Measurements from ENCODE around the gene FZR1.

Gene FZR1

GRCh38 chr19:3480383-3481091 lies 25.6 kb upstream of the FZR1 start, which contains the start of gene SMIM24:
TSS of gene SMIM24 (minus strand) at chr19:3480525. CDS start at chr19:3480463, 62 bp downstream.
- Histone ChIP-seq H2BK5ac (ENCODE audit: low read length) (no peak within 1 kb of the TSS), H2BK120ac (ENCODE audit: low read depth, low read length) (no peak within 1 kb of the TSS), H3K9ac (ENCODE audit: low read length) (no peak within 1 kb of the TSS), H3K18ac (ENCODE audit: low read length) (no peak within 1 kb of the TSS), H4K8ac (ENCODE audit: low read depth, low read length) (no peak within 1 kb of the TSS), H2BK15ac (replicated peaks; ENCODE audit: low read depth) (no peak within 1 kb of the TSS), H3K4me3 (ENCODE audit: low read length) (no peak within 1 kb of the TSS), H3K56ac (ENCODE audit: low read length) (peak within 1 kb of the TSS; percentile 3), H3K79me1 (ENCODE audit: low read length) (no peaks in the 10 kb centered on the region), H4K5ac (ENCODE audit: low read length) (no peak within 1 kb of the TSS), H2AK5ac (ENCODE audit: low read length) (no peak within 1 kb of the TSS), H3K36me3 (ENCODE audit: control insufficient read depth, insufficient read depth, low read length) (no peaks in the 10 kb centered on the region), H3K4me1 (ENCODE audit: control insufficient read depth, low read depth, low read length) (peaks cover 2% of the 10 kb centered on the region), H3K4ac (ENCODE audit: low read depth, low read length) (no peak within 1 kb of the TSS), H3K27me3 (ENCODE audit: insufficient read depth, low read length, poor library complexity) (no peaks in the 10 kb centered on the region), H3K27ac (ENCODE audit: low read depth, low read length) (no peak within 1 kb of the TSS), H3K79me2 (ENCODE audit: control insufficient read depth, insufficient read depth, low read length) (no peaks in the 10 kb centered on the region), H3K4me2 (ENCODE audit: low read length) (no peak within 1 kb of the TSS), H3K23ac (ENCODE audit: low read length) (peak within 1 kb of the TSS; percentile 1)
- WGBS (ENCODE audit: extremely low coverage, insufficient coverage, low lambda C conversion rate), result no CpG with 5 or more reads among the region's 27 CpGs
- no peak for DNase-seq

- H4K5ac ChIP-seq (ENCODE audit: low read length), result no peak overlapping the region
- H3K18ac ChIP-seq (ENCODE audit: low read length), result no peak overlapping the region
- no peaks in the 10 kb centered on the region for H3K79me1 ChIP-seq (ENCODE audit: low read length)
- no peak overlapping the region for H2BK120ac ChIP-seq (ENCODE audit: low read depth, low read length)
- no peak overlapping the region for H3K9ac ChIP-seq (ENCODE audit: low read length)
- no peaks in the 10 kb centered on the region for H3K27me3 ChIP-seq (ENCODE audit: insufficient read depth, low read length, poor library complexity)
- no peak overlapping the region for H3K4me3 ChIP-seq (ENCODE audit: low read length)
- no peak overlapping the region for H3K4me2 ChIP-seq (ENCODE audit: low read length)
- H3K27ac ChIP-seq (ENCODE audit: low read depth, low read length), result no peak overlapping the region
- no peaks in the 10 kb centered on the region for H3K36me3 ChIP-seq (ENCODE audit: control insufficient read depth, insufficient read depth, low read length)
- no peak overlapping the region for H3K4ac ChIP-seq (ENCODE audit: low read depth, low read length)
- peak; percentile 51 for DNase-seq
- WGBS (ENCODE audit: extremely low coverage, insufficient coverage, low lambda C conversion rate), result no CpG with 5 or more reads among the region's 38 CpGs
- no peak overlapping the region for H2BK5ac ChIP-seq (ENCODE audit: low read length)
- H3K56ac ChIP-seq (ENCODE audit: low read length), result peak overlapping the region; percentile 34
- no peak overlapping the region for H4K8ac ChIP-seq (ENCODE audit: low read depth, low read length)
- H2BK15ac ChIP-seq (replicated peaks; ENCODE audit: low read depth), result no peak overlapping the region
- peak overlapping the region; percentile 1 for H3K23ac ChIP-seq (ENCODE audit: low read length)
- no peak overlapping the region for H2AK5ac ChIP-seq (ENCODE audit: low read length)
- H3K79me2 ChIP-seq (ENCODE audit: control insufficient read depth, insufficient read depth, low read length), result no peaks in the 10 kb centered on the region
- H3K4me1 ChIP-seq (ENCODE audit: control insufficient read depth, low read depth, low read length), result peaks cover 2% of the 10 kb centered on the region
Observed at GRCh38 chr19:3481241-3482090, 24.6 kb upstream of the FZR1 start.

- no peak overlapping the region for H2BK120ac ChIP-seq (ENCODE audit: low read depth, low read length)
- H2AK5ac ChIP-seq (ENCODE audit: low read length), result no peak overlapping the region
- H3K9ac ChIP-seq (ENCODE audit: low read length), result no peak overlapping the region
- peak overlapping the region; percentile 42 for H3K56ac ChIP-seq (ENCODE audit: low read length)
- H2BK5ac ChIP-seq (ENCODE audit: low read length), result no peak overlapping the region
- H4K5ac ChIP-seq (ENCODE audit: low read length), result no peak overlapping the region
- WGBS (ENCODE audit: extremely low coverage, insufficient coverage, low lambda C conversion rate), result no CpG with 5 or more reads among the region's 49 CpGs
- H4K8ac ChIP-seq (ENCODE audit: low read depth, low read length), result no peak overlapping the region
- no peak overlapping the region for H3K23ac ChIP-seq (ENCODE audit: low read length)
- DNase-seq, result no peak
- peak overlapping the region; percentile 14 for H3K27ac ChIP-seq (ENCODE audit: low read depth, low read length)
- H3K4me2 ChIP-seq (ENCODE audit: low read length), result no peak overlapping the region
- H3K27me3 ChIP-seq (ENCODE audit: insufficient read depth, low read length, poor library complexity), result no peaks in the 10 kb centered on the region
- H3K4me1 ChIP-seq (ENCODE audit: control insufficient read depth, low read depth, low read length), result peaks cover 2% of the 10 kb centered on the region
- no peak overlapping the region for H3K4me3 ChIP-seq (ENCODE audit: low read length)
- no peaks in the 10 kb centered on the region for H3K36me3 ChIP-seq (ENCODE audit: control insufficient read depth, insufficient read depth, low read length)
- peak overlapping the region; percentile 10 for H3K4ac ChIP-seq (ENCODE audit: low read depth, low read length)
- no peaks in the 10 kb centered on the region for H3K79me2 ChIP-seq (ENCODE audit: control insufficient read depth, insufficient read depth, low read length)
- H2BK15ac ChIP-seq (replicated peaks; ENCODE audit: low read depth), result no peak overlapping the region
- no peaks in the 10 kb centered on the region for H3K79me1 ChIP-seq (ENCODE audit: low read length)
- H3K18ac ChIP-seq (ENCODE audit: low read length), result no peak overlapping the region
Observed at GRCh38 chr19:3482507-3483225, 23.4 kb upstream of the FZR1 start.

GRCh38 chr19:3483226-3483628 lies 22.9 kb upstream of the FZR1 start, which contains the start of gene SMIM44:
TSS of gene SMIM44 (minus strand) at chr19:3483441. CDS start at chr19:3483403, 38 bp downstream.
- H3K36me3 ChIP-seq (ENCODE audit: control insufficient read depth, insufficient read depth, low read length), result no peaks in the 10 kb centered on the region
- H2BK120ac ChIP-seq (ENCODE audit: low read depth, low read length), result no peak within 1 kb of the TSS
- no peak within 1 kb of the TSS for H4K8ac ChIP-seq (ENCODE audit: low read depth, low read length)
- no peak within 1 kb of the TSS for H3K9ac ChIP-seq (ENCODE audit: low read length)
- WGBS (ENCODE audit: extremely low coverage, insufficient coverage, low lambda C conversion rate), result no CpG with 5 or more reads among the region's 33 CpGs
- H3K79me2 ChIP-seq (ENCODE audit: control insufficient read depth, insufficient read depth, low read length), result no peaks in the 10 kb centered on the region
- H3K4ac ChIP-seq (ENCODE audit: low read depth, low read length), result peak within 1 kb of the TSS; percentile 10
- H3K56ac ChIP-seq (ENCODE audit: low read length), result peak within 1 kb of the TSS; percentile 42
- peak within 1 kb of the TSS; percentile 14 for H3K27ac ChIP-seq (ENCODE audit: low read depth, low read length)
- H2BK5ac ChIP-seq (ENCODE audit: low read length), result no peak within 1 kb of the TSS
- no peak within 1 kb of the TSS for H4K5ac ChIP-seq (ENCODE audit: low read length)
- no peak for DNase-seq
- H3K79me1 ChIP-seq (ENCODE audit: low read length), result no peaks in the 10 kb centered on the region
- no peak within 1 kb of the TSS for H2AK5ac ChIP-seq (ENCODE audit: low read length)
- no peaks in the 10 kb centered on the region for H3K27me3 ChIP-seq (ENCODE audit: insufficient read depth, low read length, poor library complexity)
- H3K4me2 ChIP-seq (ENCODE audit: low read length), result no peak within 1 kb of the TSS
- peaks cover 2% of the 10 kb centered on the region for H3K4me1 ChIP-seq (ENCODE audit: control insufficient read depth, low read depth, low read length)
- no peak within 1 kb of the TSS for H3K18ac ChIP-seq (ENCODE audit: low read length)
- no peak within 1 kb of the TSS for H2BK15ac ChIP-seq (replicated peaks; ENCODE audit: low read depth)
- H3K4me3 ChIP-seq (ENCODE audit: low read length), result no peak within 1 kb of the TSS
- no peak within 1 kb of the TSS for H3K23ac ChIP-seq (ENCODE audit: low read length)

GRCh38 chr19:3491396-3492119 lies 14.6 kb upstream of the FZR1 start:
- no peak overlapping the region for H3K56ac ChIP-seq (ENCODE audit: low read length)
- H2BK120ac ChIP-seq (ENCODE audit: low read depth, low read length), result no peak overlapping the region
- no peaks in the 10 kb centered on the region for H3K4me1 ChIP-seq (ENCODE audit: control insufficient read depth, low read depth, low read length)
- no CpG with 5 or more reads among the region's 55 CpGs for WGBS (ENCODE audit: extremely low coverage, insufficient coverage, low lambda C conversion rate)
- H3K4me2 ChIP-seq (ENCODE audit: low read length), result no peak overlapping the region
- no peak overlapping the region for H2AK5ac ChIP-seq (ENCODE audit: low read length)
- H3K27me3 ChIP-seq (ENCODE audit: insufficient read depth, low read length, poor library complexity), result no peaks in the 10 kb centered on the region
- no peak overlapping the region for H3K4ac ChIP-seq (ENCODE audit: low read depth, low read length)
- H4K5ac ChIP-seq (ENCODE audit: low read length), result no peak overlapping the region
- H2BK15ac ChIP-seq (replicated peaks; ENCODE audit: low read depth), result no peak overlapping the region
- H3K79me1 ChIP-seq (ENCODE audit: low read length), result no peaks in the 10 kb centered on the region
- no peak overlapping the region for H3K27ac ChIP-seq (ENCODE audit: low read depth, low read length)
- no peak overlapping the region for H2BK5ac ChIP-seq (ENCODE audit: low read length)
- H3K18ac ChIP-seq (ENCODE audit: low read length), result no peak overlapping the region
- H4K8ac ChIP-seq (ENCODE audit: low read depth, low read length), result no peak overlapping the region
- DNase-seq, result no peak
- H3K4me3 ChIP-seq (ENCODE audit: low read length), result no peak overlapping the region
- peaks cover 5% of the 10 kb centered on the region for H3K36me3 ChIP-seq (ENCODE audit: control insufficient read depth, insufficient read depth, low read length)
- no peak overlapping the region for H3K9ac ChIP-seq (ENCODE audit: low read length)
- no peaks in the 10 kb centered on the region for H3K79me2 ChIP-seq (ENCODE audit: control insufficient read depth, insufficient read depth, low read length)
- H3K23ac ChIP-seq (ENCODE audit: low read length), result no peak overlapping the region

Measured in mesendoderm (in vitro differentiated cells).